GM12878 (cell line): ENCODE data around the gene TSSK3. TPM values are rescaled to one million over a fixed set of nuclear protein-coding genes. Genes with fewer than 3 reads are reported as not detected.

Experiments used
- ATAC-seq: fragments of 200-7000 bp; cut with Tn5 transposase; 3 replicates; pipeline ENCODE4 v1.9.1; 2020; ENCODE audit warnings: mild to moderate bottlenecking, moderate library complexity
- BruUV-seq: library from RNA; stranded (reverse); fragments of 400-500 nt; replicated peaks from 2 replicates; lab custom pipeline; 2021; lab: Mats Ljungman, UMichigan
- CTCF ChIA-PET: fragments of 300-600 bp; sonication (Branson Sonifier 250); formaldehyde crosslinking; extraction: SDS; loops from one replicate; lab custom pipeline; 2021; ENCODE audit warnings: inconsistent platforms; lab: Yijun Ruan, JAX
- POLR2A ChIA-PET: fragments of 350-600 bp; formaldehyde crosslinking; extraction: SDS; loops from one replicate; lab custom pipeline; 2021; ENCODE audit warnings: inconsistent platforms; lab: Charles Lee
- RAD21 ChIA-PET: fragments of 300-600 bp; sonication (Branson Sonifier 250); formaldehyde crosslinking; loops from one replicate; lab custom pipeline; 2023; ENCODE audit warnings: antibody characterized with exemption; ENCODE audit not compliant: unreplicated experiment; lab: Charles Lee
- SMC1A ChIA-PET: fragments of 300-600 bp; sonication (Branson Sonifier 250); formaldehyde crosslinking; loops from one replicate; lab custom pipeline; 2023; ENCODE audit not compliant: unreplicated experiment, uncharacterized antibody; lab: Charles Lee
- DNase-seq: peaks from one replicate; pipeline ENCODE4 v3.0.0-alpha.2; 2011; ENCODE audit warnings: low read depth, low spot score
- FAIRE-seq: peaks from 3 replicates; lab custom pipeline; 2011; peaks lifted over from hg19 to GRCh38; lab: Jason Lieb, UNC
- H2AFZ ChIP-seq: 2 replicates; pipeline ENCODE4 v1.6.0; 2011; ENCODE audit warnings: low read depth, low read length, control low read depth; ENCODE audit not compliant: control insufficient read depth
- H3K27ac ChIP-seq: 2 replicates; pipeline ENCODE4 v1.5.1; 2011; ENCODE audit warnings: control low read depth; ENCODE audit not compliant: control insufficient read depth, insufficient read depth
- H3K27me3 ChIP-seq, 2 experiments: replicated peaks in 1 of 2; 2 replicates each; pipeline versions ENCODE4 v1.6.0 to v1.6.1; 2011; ENCODE audit warnings: low read length in 1 of 2; ENCODE audit not compliant: control insufficient read depth in 2 of 2, insufficient read depth in 2 of 2
- H3K36me3 ChIP-seq, 2 experiments: 2 replicates each; pipeline ENCODE4 v1.5.1; 2011; ENCODE audit warnings: low read length in 1 of 2; ENCODE audit not compliant: control insufficient read depth in 2 of 2, insufficient read depth in 2 of 2
- H3K4me1 ChIP-seq: 2 replicates; pipeline ENCODE4 v1.6.1; 2011; ENCODE audit warnings: mild to moderate bottlenecking, low read length, moderate library complexity, mixed read lengths; ENCODE audit not compliant: control insufficient read depth, insufficient read depth
- H3K4me2 ChIP-seq: 2 replicates; pipeline ENCODE4 v1.6.0; 2011; ENCODE audit warnings: control low read depth; ENCODE audit not compliant: control insufficient read depth, insufficient read depth
- H3K4me3 ChIP-seq: fragments of 200-600 bp; sonication (generic); 2 replicates; pipeline ENCODE4 v1.5.1; 2016
- H3K79me2 ChIP-seq: 2 replicates; pipeline ENCODE4 v1.6.0; 2011; ENCODE audit warnings: low read length; ENCODE audit not compliant: control insufficient read depth, insufficient read depth
- H3K9ac ChIP-seq: 2 replicates; pipeline ENCODE4 v1.8.0; 2011; ENCODE audit warnings: low read length, control low read depth, mixed read lengths; ENCODE audit not compliant: control insufficient read depth, insufficient read depth
- H3K9me3 ChIP-seq: replicated peaks from 3 replicates; pipeline ENCODE4 v1.5.1; 2011; ENCODE audit warnings: mild to moderate bottlenecking, low read length; ENCODE audit not compliant: control insufficient read depth, insufficient read depth
- H4K20me1 ChIP-seq: 2 replicates; pipeline ENCODE4 v1.6.0; 2011; ENCODE audit not compliant: control insufficient read depth, insufficient read depth
- CHD1 ChIP-seq: IDR thresholded peaks from 2 replicates; pipeline ENCODE4 v1.6.1; 2012; ENCODE audit warnings: low read depth, low read length, improper control_type of control experiment
- EP300 ChIP-seq, 2 experiments: fragments of 150-350 bp in 1 of 2; IDR thresholded peaks; 2 replicates each; pipeline ENCODE4 v1.6.1; 2011 to 2012; ENCODE audit warnings: low read depth in 2 of 2, low read length in 2 of 2, borderline replicate concordance in 1 of 2, improper control_type of control experiment in 1 of 2, inconsistent platforms in 1 of 2; ENCODE audit not compliant: control insufficient read depth in 1 of 2
- IRF3 ChIP-seq: fragments of 450-650 bp; IDR thresholded peaks from 2 replicates; pipeline ENCODE4 v1.6.1; 2014; ENCODE audit warnings: mild to moderate bottlenecking
- IRF5 ChIP-seq: fragments of 450-650 bp; IDR thresholded peaks from 2 replicates; pipeline ENCODE4 v1.6.1; 2017; ENCODE audit warnings: borderline replicate concordance
- MAX ChIP-seq: IDR thresholded peaks from 2 replicates; pipeline ENCODE4 v1.6.1; 2012; ENCODE audit warnings: low read depth, low read length, improper control_type of control experiment
- SPI1 ChIP-seq: IDR thresholded peaks from 2 replicates; pipeline ENCODE4 v1.6.1; 2011; ENCODE audit warnings: low read depth, mild to moderate bottlenecking, low read length, moderate library complexity, borderline replicate concordance; ENCODE audit not compliant: insufficient read depth
- SUPT20H ChIP-seq: IDR thresholded peaks from 2 replicates; pipeline ENCODE4 v1.6.1; 2011; ENCODE audit warnings: low read depth, mild to moderate bottlenecking, low read length, moderate library complexity, borderline replicate concordance; ENCODE audit not compliant: control insufficient read depth
- YY1 ChIP-seq: IDR thresholded peaks from 2 replicates; pipeline ENCODE4 v1.6.1; 2011; ENCODE audit warnings: low read depth, mild to moderate bottlenecking, low read length
- ZNF217 ChIP-seq: fragments of 450-650 bp; IDR thresholded peaks from 2 replicates; pipeline ENCODE4 v1.6.1; 2017; ENCODE audit warnings: antibody characterized with exemption, mild to moderate bottlenecking
- ZNF384 ChIP-seq: IDR thresholded peaks from 2 replicates; pipeline ENCODE4 v1.6.1; 2012; ENCODE audit warnings: low read depth, mild to moderate bottlenecking, low read length, improper control_type of control experiment, borderline replicate concordance
- ZNF622 ChIP-seq: fragments of 450-650 bp; IDR thresholded peaks from 2 replicates; pipeline ENCODE4 v1.6.1; 2017; ENCODE audit warnings: mild to moderate bottlenecking, inconsistent platforms
- in situ Hi-C: fragments of 300-500 bp; cut with MboI; formaldehyde crosslinking; loops from 9 replicates; pipeline ENCODE4 v1.14.3; 2018; ENCODE audit warnings: mixed read lengths
- intact Hi-C: fragments of 100-400 bp; cut with micrococcal nuclease; formaldehyde crosslinking; loops from one replicate; pipeline ENCODE4 v1.14.2; 2022; ENCODE audit not compliant: unreplicated experiment
- polyA plus RNA-seq, 11 experiments: library from polyadenylated mRNA; depleted of rRNA in 4 of 11; unstranded in 6 of 11; stranded (reverse) in 5 of 11; fragments of >200 nt; fragmentation: Nextera tagmentation in 4 of 11; fragmentation: Illumina TruSeq in 1 of 11; extraction: Ambion mirVana in 4 of 11; extraction: Trizol in 1 of 11; gene quantifications; 1 replicate in 1 of 11; 2 replicates in 10 of 11; pipeline versions ENCODE4 v1.2.1 to v1.2.3, GENCODE V29; 2011 to 2016; ENCODE audit warnings: inconsistent platforms in 2 of 11, missing spikeins in 2 of 11, low read depth in 1 of 11
- total RNA-seq, 4 experiments: library from RNA; depleted of rRNA in 3 of 4; stranded (reverse); fragments of >200 nt in 3 of 4; fragmentation: Illumina TruSeq in 1 of 4; extraction: Trizol in 1 of 4; gene quantifications; 2 replicates each; pipeline versions ENCODE4 v1.2.1 to v1.2.3, GENCODE V29; 2013 to 2021

Gene TSSK3
- total and polyA plus RNA-seq, 10 of the 15 experiments (the other 5 are each of a cell fraction or from before 2014, with no cell fraction given), result 0.42 to 0.82 (median 0.60) TPM

- ATAC-seq (no peak), FAIRE-seq (no peak)
- in situ Hi-C loops, result no loop called here
- no peaks in the 10 kb centered on the region; the same call in 2 of the 3 replicates for H3K9me3 ChIP-seq
- ChIA-PET RAD21 (interaction anchor here (0.6 to 1.2 kb wide), 4 partner anchors 11 to 195 kb away, joined by 3 to 6 read pairs (median 3); partner anchors contain the start of gene BSDC1), POLR2A (interaction anchor here (1.1 to 1.2 kb wide), 2 partner anchors 10 to 17 kb away, joined by 3 to 4 read pairs; partner anchors contain the start of gene BSDC1), CTCF (interaction anchor here (1.0 to 5.6 kb wide), 5 partner anchors 9 to 195 kb away, joined by 3 to 87 read pairs (median 6); partner anchors contain the start of gene BSDC1), SMC1A (interaction anchor here (0.9 to 2.0 kb wide), 8 partner anchors 9 to 195 kb away, joined by 3 to 9 read pairs (median 4); partner anchors contain the start of gene BSDC1)
- no peak overlapping the region for H3K4me2 ChIP-seq
- no peaks in the 10 kb centered on the region for H3K36me3 ChIP-seq
- no peak overlapping the region for H2AFZ ChIP-seq
- TF ChIP-seq CHD1, result no peak
- no peak for TF ChIP-seq ZNF622
- TF ChIP-seq YY1, result no peak
- TF ChIP-seq SUPT20H, result no peak
- TF ChIP-seq ZNF384, result no peak
- TF ChIP-seq ZNF217, result no peak
- TF ChIP-seq IRF3, result no peak
- TF ChIP-seq IRF5, result no peak
- TF ChIP-seq MAX, result no peak
- TF ChIP-seq SPI1, result no peak
- no peak for TF ChIP-seq EP300 (IDR thresholded peaks at IDR 0.05; ENCODE audit: borderline replicate concordance in 1 of 2, control insufficient read depth in 1 of 2, low read depth in 2 of 2, low read length in 2 of 2)
- TF ChIP-seq, all 136 proteins: peak for 0
- BruUV-seq, result no TSS peak
- Histone ChIP-seq H3K4me3 (no peak overlapping the region), H3K9ac (no peak overlapping the region), H3K27me3 (no peaks in the 10 kb centered on the region), H4K20me1 (no peaks in the 10 kb centered on the region), H3K79me2 (no peaks in the 10 kb centered on the region), H3K4me1 (no peaks in the 10 kb centered on the region; the same call in 1 of the 2 replicates), H3K27ac (no peak overlapping the region)
- intact Hi-C loops, result loop anchor here (5.0 kb wide), 2 partner anchors 209 to 449 kb away; partner anchors contain the start of gene CCDC28B
- no peak for DNase-seq
Observed at GRCh38 chr1:32411261-32411660, 48.9 kb downstream of the TSSK3 start.
